Adipose tissue (tissue), 3 donors: ENCODE data around the gene RAB29. TPM values are rescaled to one million over a fixed set of nuclear protein-coding genes. Genes with fewer than 3 reads are reported as not detected.
"Not testable (repeated sequence)": the region's sequence is repeated elsewhere in the genome, so short reads cannot be mapped to it uniquely, and the experiment has no call there.

Experiments
- H3K27ac ChIP-seq: one replicate; pipeline ENCODE4 v1.5.1; 2013; ENCODE audit warnings: low read depth, low read length
- WGBS, 3 donors: extraction: QIAGEN DNeasy Blood & Tissue Kit; methylation state at CpG; one replicate each; pipeline ENCODE4 v1.1.7; 2013; 5-methylcytosine and 5-hydroxymethylcytosine counted together
- polyA plus RNA-seq, 3 donors: library from polyadenylated mRNA; stranded (reverse); fragments of 200-250 nt; gene quantifications; one replicate each; pipeline ENCODE4 v1.2.3, GENCODE V29; 2013
- donor health status: healthy with polysubstance abuse.
- donor health status: Bipolar disorder and iron deficiency.
- donor health status: healthy.

Gene RAB29
- polyA plus RNA-seq, 3 donors, result 7.1 to 19.3 (median 17.4) TPM

- WGBS, 3 donors, result 57 to 71% (median 62%) methylated on average over 5 of the region's 5 CpGs
- no peak overlapping the region for H3K27ac ChIP-seq
These were observed 28.4 kb downstream of the RAB29 start for GRCh38 chr1:205746757-205747412.

DNA sequence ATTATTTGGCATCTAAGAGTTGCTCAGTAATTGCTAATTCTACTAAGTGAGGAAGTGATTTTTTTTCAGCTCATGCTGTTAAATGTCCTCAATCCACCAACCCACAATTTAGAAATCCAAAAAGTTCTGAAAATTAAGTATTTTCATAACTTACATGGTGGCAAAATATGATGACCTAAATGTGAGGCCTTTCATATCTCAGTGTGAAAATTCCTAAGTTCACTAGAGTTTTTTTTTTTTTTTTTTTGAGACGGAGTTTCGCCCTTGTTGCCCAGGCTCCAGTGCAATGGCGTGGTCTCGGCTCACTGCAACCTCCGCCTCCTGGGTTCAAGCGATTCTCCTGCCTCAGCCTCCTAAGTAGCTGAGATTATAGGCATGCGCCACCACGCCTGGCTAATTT lies 30.9 kb downstream of the RAB29 start:
- 93 to 97% (median 95%) methylated on average over 7 to 8 of the region's 8 CpGs for WGBS, 3 donors
- no peak overlapping the region for H3K27ac ChIP-seq

DNA sequence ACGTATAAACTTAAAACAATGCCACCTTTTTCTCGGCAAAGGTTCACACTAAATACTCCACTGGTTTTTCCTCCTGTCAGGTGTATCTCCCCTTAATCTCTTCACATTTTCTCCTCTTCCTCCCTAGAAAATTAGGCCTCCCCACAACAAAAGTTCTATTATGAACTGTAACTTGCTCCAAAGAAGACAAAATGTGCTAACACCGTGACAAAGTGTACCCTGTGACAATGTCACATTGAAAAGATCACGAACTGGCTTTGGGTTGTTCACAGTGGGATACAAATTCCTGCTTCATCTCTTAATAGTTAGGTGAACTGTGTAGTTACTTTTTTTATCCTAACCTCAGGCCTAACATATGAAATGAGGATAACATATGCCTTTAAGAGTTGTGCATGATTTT lies 31.3 kb downstream of the RAB29 start:
- 36 to 82% (median 57%) methylated on average over 4 of the region's 4 CpGs for WGBS, 3 donors
- no peak overlapping the region for H3K27ac ChIP-seq

GRCh38 chr1:205741681-205742080 lies 33.6 kb downstream of the RAB29 start:
- 33 to 65% (median 51%) methylated on average over 1 of the region's 1 CpG for WGBS, 3 donors
- no peak overlapping the region for H3K27ac ChIP-seq

DNA sequence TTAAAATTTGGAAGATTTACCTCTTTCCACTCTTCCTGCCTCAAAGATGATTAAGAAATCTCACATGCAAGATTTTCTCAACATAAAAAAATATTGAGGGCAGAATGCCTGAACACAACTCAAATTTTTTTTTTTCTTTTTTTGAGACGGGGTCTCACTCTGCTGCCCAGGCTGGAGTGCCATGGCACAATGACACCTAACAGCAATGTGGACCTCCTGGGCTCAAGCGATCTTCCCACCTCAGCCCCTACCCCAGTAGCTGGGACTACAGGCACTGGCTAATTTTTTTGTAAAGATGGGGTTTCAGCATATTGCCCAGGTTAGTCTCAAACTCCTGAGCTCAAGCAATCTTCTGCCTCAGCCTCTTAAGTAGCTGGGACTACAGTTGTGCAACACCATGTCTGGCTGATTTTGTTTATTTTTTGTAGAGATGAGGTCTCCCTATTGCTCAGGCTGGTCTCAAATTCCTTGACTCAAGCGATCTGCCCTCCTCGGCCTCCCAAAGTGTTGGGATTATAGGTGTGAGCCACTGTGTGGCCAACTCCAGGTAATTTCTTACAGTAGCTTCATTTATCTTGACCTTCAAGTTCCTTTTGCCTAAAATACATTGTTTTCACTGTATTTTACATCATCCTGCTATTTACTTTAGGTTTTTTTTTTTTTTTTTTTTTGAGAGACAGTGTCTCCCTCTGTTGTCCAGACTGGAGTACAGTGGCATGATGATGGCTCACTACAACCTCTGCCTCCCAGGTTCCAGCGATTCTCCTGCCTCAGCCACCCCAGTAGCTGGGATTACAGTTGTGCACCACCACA lies 35.7 kb downstream of the RAB29 start:
- 67 to 74% (median 72%) methylated on average over 5 of the region's 5 CpGs for WGBS, 3 donors
- no peak overlapping the region for H3K27ac ChIP-seq

DNA sequence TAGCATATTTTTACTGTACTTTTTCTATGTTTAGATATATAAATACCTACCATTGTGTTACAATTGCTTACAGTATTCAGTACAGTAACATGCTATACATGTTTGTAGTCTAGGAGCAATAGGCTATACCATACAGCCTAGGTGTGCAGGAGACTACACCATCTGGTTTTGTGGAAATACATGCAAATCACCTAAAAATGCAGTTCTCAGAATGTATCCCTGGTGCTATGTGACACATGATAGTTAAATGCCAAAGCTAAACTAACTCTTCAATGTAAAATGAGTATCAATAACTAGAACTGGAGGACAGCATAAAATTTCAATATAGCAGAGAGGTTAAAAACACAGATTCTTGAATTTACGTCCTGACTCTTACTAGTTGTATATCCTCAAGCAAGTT lies 40.1 kb downstream of the RAB29 start:
- no peak overlapping the region for H3K27ac ChIP-seq
- 82 to 93% (median 83%) methylated on average over 1 of the region's 1 CpG for WGBS, 3 donors

DNA sequence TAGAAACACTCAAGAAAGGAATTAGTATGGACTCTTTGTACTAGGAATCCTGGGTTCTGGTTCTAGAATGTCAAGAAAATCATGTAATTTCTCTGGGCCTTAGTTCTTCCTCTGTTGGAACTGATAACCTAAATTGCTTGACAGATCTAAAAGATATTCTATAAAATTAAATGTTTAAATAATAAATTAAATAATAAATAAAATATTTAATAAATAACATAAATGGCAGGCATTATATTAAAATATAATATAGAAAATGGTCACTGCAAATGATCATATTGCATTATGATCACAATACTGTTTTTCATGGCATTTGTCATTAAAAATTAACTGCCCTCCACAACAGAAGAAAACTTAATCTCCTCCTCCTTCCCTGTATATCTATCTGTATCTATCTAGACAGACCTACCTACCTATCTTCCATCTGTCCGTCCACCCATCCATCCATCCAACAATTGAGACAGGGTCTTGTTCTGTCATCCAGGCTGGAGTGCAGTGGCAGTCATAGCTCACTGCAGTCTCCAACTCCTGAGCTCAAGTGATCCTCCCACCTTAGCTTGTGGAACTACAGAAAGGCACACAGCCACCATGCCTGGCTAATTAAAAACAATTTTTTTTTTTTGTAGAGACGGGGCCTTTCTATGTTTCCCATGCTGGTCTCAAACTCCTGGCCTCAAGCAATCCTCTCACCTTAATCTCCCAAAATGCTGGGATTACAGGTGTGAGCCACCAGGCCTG lies 41.7 kb downstream of the RAB29 start:
- WGBS, 3 donors, result 83 to 91% (median 88%) methylated on average over 2 of the region's 2 CpGs
- H3K27ac ChIP-seq, result no peak overlapping the region

DNA sequence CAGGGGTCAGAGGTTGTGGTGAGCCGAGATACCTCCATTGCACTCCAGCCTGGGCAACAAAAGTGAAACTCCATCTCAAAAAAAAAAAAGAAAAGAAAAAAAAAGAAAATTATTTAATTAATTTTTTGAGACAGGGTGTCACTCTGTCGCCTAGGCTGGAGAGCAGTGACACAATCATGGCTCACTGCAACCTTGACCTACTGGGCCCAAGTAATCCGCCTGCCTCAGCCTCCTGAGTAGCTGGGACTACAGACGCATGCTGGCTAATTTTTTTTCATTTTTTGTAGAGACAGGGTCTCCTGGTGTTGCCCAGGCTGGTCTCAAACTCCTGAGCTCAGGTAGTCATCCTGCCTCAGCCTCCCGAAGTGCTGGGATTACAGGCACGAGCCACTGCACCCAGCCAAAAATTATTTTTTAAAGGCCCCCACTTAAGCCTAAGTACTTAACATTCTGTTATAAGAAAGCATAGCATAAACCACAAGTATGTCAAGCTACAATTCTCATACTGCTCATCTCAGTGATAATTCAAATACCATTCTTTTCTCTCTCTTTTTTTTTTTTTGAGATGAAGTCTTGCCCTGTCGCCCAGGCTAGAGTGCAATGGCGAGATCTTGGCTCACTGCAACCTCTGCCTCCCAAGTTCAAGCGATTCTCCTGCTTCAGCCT lies 45.2 kb downstream of the RAB29 start:
- H3K27ac ChIP-seq, result no peak overlapping the region
- WGBS, 3 donors, result 94 to 95% (median 95%) methylated on average over 9 of the region's 9 CpGs

DNA sequence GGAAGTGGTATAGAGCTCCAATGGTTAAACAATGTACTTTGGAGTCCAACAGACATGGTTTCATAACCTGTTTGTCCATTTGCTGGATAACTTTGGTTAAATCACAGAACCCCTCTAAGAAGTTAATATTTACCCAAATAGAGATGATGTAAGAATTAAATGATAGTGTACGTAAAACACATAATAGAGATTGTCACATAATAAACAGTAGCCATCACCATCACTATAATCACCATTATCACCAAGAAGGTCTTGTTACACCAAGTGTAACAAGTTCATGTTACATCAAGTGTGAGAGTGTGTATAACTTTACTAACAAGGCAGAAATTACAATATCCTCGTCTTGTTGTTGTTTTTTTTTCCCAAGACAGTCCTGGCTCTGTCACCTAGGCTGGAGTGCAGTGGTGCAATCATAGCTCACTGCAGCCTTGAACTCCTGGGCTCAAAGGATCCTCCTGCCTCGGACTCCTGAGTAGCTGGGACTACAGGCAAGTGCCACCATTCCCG lies 48.6 kb downstream of the RAB29 start:
- H3K27ac ChIP-seq, result no peak overlapping the region
- 62 to 88% (median 85%) methylated on average over 4 of the region's 4 CpGs for WGBS, 3 donors

DNA sequence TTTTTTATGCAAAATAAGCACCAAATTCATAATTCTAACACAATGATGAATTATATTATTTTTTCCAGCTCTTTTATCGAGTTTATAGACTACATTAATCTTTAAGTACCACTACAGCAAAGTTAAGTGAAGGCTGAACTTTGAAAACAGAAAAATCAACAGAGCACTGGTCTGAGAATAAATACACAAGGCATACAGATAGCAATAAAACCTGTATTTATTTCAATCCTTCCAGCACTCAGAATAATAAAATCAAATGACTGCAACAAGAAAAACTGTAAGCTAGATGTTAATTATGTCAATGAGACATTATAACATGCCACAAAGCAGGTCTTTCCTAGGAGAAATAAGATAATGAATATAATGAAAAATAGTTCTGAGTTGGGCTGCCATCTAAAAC lies 49.8 kb downstream of the RAB29 start:
- WGBS, 3 donors, result 31 to 96% (median 88%) methylated on average over 1 of the region's 1 CpG
- no peak overlapping the region for H3K27ac ChIP-seq

GRCh38 chr1:205720740-205721139 lies 54.5 kb downstream of the RAB29 start:
- H3K27ac ChIP-seq, result not testable (repeated sequence)
- 99 to 100% (median 100%) methylated on average over 2 of the region's 2 CpGs for WGBS, 3 donors

DNA sequence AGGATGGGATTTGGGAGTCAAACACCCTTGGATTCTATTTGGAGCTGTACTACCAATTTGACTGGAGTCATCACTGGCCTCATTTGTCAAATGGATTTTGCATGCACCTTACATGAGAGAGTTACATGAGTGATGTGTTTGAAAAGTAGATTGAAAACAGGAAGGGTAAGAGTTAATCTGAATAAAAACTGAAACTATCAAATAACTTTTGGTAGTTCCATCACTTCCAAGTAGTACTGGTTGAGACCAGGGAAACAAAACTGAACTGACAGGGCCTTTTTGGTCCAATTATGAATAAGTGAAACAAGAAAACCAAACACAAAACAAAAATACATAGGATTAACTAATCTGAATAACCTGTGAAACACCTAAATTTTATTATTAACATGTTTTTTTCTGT lies 55.5 kb downstream of the RAB29 start:
- H3K27ac ChIP-seq, result no peak overlapping the region

- WGBS, 3 donors, result 63 to 73% (median 72%) methylated on average over 3 of the region's 3 CpGs
- no peak overlapping the region for H3K27ac ChIP-seq
These were observed 56.3 kb downstream of the RAB29 start for GRCh38 chr1:205719015-205719414.

Other genes with a start within 250 kb of the RAB29 start
- 1 to 10 TPM; 2.5 to 7.8 (median 4.7) TPM for gene ELK4, start 143.5 kb downstream of the RAB29 start, polyA plus RNA-seq
- 1 to 10 TPM in 2 of 3 donors, under 1 TPM in 1; 0.67 to 1.7 (median 1.6) TPM for gene SLC45A3, start 95.0 kb downstream of the RAB29 start, polyA plus RNA-seq
- 10 to 100 TPM; 15.3 to 71.1 (median 36.1) TPM for gene NUCKS1, start 25.3 kb downstream of the RAB29 start, polyA plus RNA-seq
- 10 to 100 TPM; 18.4 to 26.0 (median 21.8) TPM for gene SLC41A1, start 37.7 kb upstream of the RAB29 start, polyA plus RNA-seq
- 10 to 100 TPM in 1 of 3 donors, under 1 TPM in 2; 0.10 to 15.5 (median 0.45) TPM for gene PM20D1, start 74.7 kb upstream of the RAB29 start, polyA plus RNA-seq
- gene SLC26A9, start 168.0 kb upstream of the RAB29 start, polyA plus RNA-seq, result 1 to 10 TPM in 1 of 3 donors, under 1 TPM in 2; 0.11 to 1.9 (median 0.43) TPM
- gene RAB7B, start 227.9 kb upstream of the RAB29 start, polyA plus RNA-seq, result 1 to 10 TPM in 2 of 3 donors, under 1 TPM in 1; 0.54 to 6.4 (median 5.5) TPM
- gene CTSE, start 248.4 kb upstream of the RAB29 start, polyA plus RNA-seq, result 10 to 100 TPM in 1 of 3 donors, 1 to 10 TPM in 1, under 1 TPM in 1; 0.54 to 33.9 (median 9.2) TPM